Measurements from ENCODE around the gene ERN1. TPM values are rescaled to one million over a fixed set of nuclear protein-coding genes. Genes with fewer than 3 reads are reported as not detected.

Gene ERN1
- total and polyA plus RNA-seq, 2 donors (not counting 1 experiment from before 2014, with no cell fraction given): 3.3 to 11.7 TPM

GRCh38 chr17:64120159-64120810 is 9.7 kb downstream of the ERN1 start:
- DNase-seq (ENCODE audit: low read depth in 2 of 2): no peak
- Histone ChIP-seq H4K20me1 (ENCODE audit: control insufficient read depth, extremely low read depth, insufficient read depth, low read length) (no peaks in the 10 kb centered on the region), H2AFZ (ENCODE audit: low read length) (no peak overlapping the region), H3K27me3 (ENCODE audit: control insufficient read depth, insufficient read depth, low read length) (no peaks in the 10 kb centered on the region), H3K36me3 (ENCODE audit: control insufficient read depth, insufficient read depth, low read length) (peaks cover 1% of the 10 kb centered on the region), H3K4me1 (ENCODE audit: control insufficient read depth, extremely low read depth, insufficient read depth, low read length) (peaks cover 4% of the 10 kb centered on the region), H3K4me2 (ENCODE audit: extremely low read depth, insufficient read depth, low read length) (no peak overlapping the region), H3K27ac (ENCODE audit: insufficient read depth, low read length) (no peak overlapping the region), H3K9me3 (ENCODE audit: control insufficient read depth, insufficient read depth, low read depth, low read length) (no peaks in the 10 kb centered on the region), H3K9ac (ENCODE audit: insufficient read depth, low read length) (no peak overlapping the region), H3K4me3 (replicated peaks in 1 of 4; ENCODE audit: control extremely low read depth in 1 of 4, insufficient read depth in 1 of 4, low read depth in 3 of 4, low read length in 4 of 4) (no peak overlapping the region), H3K79me2 (ENCODE audit: control insufficient read depth, insufficient read depth, low read length) (peaks cover 2% of the 10 kb centered on the region)
- TF ChIP-seq, protein P1, sequence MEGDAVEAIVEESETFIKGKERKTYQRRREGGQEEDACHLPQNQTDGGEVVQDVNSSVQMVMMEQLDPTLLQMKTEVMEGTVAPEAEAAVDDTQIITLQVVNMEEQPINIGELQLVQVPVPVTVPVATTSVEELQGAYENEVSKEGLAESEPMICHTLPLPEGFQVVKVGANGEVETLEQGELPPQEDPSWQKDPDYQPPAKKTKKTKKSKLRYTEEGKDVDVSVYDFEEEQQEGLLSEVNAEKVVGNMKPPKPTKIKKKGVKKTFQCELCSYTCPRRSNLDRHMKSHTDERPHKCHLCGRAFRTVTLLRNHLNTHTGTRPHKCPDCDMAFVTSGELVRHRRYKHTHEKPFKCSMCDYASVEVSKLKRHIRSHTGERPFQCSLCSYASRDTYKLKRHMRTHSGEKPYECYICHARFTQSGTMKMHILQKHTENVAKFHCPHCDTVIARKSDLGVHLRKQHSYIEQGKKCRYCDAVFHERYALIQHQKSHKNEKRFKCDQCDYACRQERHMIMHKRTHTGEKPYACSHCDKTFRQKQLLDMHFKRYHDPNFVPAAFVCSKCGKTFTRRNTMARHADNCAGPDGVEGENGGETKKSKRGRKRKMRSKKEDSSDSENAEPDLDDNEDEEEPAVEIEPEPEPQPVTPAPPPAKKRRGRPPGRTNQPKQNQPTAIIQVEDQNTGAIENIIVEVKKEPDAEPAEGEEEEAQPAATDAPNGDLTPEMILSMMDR (conservative IDR thresholded peaks at IDR 0.05 in 1 of 2, IDR thresholded peaks at IDR 0.05 in 1 of 2; ENCODE audit: low read depth in 1 of 2, low read length in 2 of 2): no peak
- TF ChIP-seq EZH2 (IDR thresholded peaks at IDR 0.05; ENCODE audit: low read length, missing control alignments): no peak

DNA sequence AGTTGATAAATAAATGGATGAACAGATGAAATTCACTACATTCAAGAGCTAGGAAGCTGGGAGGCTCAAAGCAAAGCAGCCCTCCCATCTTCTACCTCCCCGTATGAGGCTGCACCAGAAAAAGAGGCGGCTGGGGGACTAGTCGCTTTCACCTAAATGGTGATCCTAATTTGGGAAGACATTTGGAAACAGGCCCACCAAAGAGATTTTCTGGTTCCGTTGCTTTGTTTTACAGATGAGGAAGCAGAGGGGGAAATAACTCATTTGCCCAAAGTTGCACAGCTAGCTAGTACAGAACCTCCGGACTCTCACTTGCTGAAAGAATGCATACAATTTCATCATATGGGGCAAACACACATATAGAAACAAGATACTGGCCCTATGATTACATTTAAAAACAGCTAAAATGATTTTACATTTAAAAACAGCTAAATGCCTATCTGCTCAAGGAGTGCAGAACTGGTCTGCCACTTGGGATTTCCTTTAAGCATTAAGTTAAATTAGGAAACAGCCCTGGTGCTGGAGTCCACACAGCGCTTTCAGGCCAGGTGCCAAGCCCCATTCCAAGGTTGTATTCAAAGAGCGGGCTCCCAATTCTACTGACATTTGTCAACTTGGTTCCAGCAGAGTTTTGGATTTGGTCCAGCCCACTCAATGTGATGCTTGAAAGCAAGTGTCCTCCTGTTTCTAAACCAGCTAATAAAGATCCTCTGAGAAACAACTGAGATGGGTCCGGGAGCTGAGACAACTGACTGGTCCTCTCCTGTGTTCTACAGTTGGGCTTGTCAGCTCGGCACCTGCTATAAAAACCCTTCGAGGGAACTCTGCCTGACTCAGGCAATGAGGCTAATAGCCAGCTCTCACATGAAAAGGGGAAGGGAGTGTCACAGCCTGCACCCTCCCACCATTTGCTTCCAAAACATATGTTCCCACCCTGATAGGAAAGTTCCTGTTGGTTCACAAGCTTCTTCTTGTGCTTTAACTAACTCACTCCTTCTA is 11.7 kb downstream of the ERN1 start:
- H3K4me3 ChIP-seq (replicated peaks in 1 of 4; ENCODE audit: control extremely low read depth in 1 of 4, insufficient read depth in 1 of 4, low read depth in 3 of 4, low read length in 4 of 4): no peak overlapping the region
- peaks cover 1% of the 10 kb centered on the region for H3K36me3 ChIP-seq (ENCODE audit: control insufficient read depth, insufficient read depth, low read length)
- no peak for TF ChIP-seq EZH2 (IDR thresholded peaks at IDR 0.05; ENCODE audit: low read length, missing control alignments)
- TF ChIP-seq, protein P1 (conservative IDR thresholded peaks at IDR 0.05 in 1 of 2, IDR thresholded peaks at IDR 0.05 in 1 of 2; ENCODE audit: low read depth in 1 of 2, low read length in 2 of 2): no peak
- no peak overlapping the region for H3K9ac ChIP-seq (ENCODE audit: insufficient read depth, low read length)
- H3K79me2 ChIP-seq (ENCODE audit: control insufficient read depth, insufficient read depth, low read length): peaks cover 2% of the 10 kb centered on the region
- H3K4me2 ChIP-seq (ENCODE audit: extremely low read depth, insufficient read depth, low read length): no peak overlapping the region
- no peaks in the 10 kb centered on the region for H3K9me3 ChIP-seq (ENCODE audit: control insufficient read depth, insufficient read depth, low read depth, low read length)
- no peaks in the 10 kb centered on the region for H4K20me1 ChIP-seq (ENCODE audit: control insufficient read depth, extremely low read depth, insufficient read depth, low read length)
- H3K27ac ChIP-seq (ENCODE audit: insufficient read depth, low read length): no peak overlapping the region
- no peak overlapping the region for H2AFZ ChIP-seq (ENCODE audit: low read length)
- DNase-seq (ENCODE audit: low read depth in 2 of 2): peak in 1 of 2 donors; percentile 53
- H3K4me1 ChIP-seq (ENCODE audit: control insufficient read depth, extremely low read depth, insufficient read depth, low read length): peaks cover 8% of the 10 kb centered on the region
- no peaks in the 10 kb centered on the region for H3K27me3 ChIP-seq (ENCODE audit: control insufficient read depth, insufficient read depth, low read length)

GRCh38 chr17:64115822-64116534 is 14.0 kb downstream of the ERN1 start:
- H3K4me3 ChIP-seq (replicated peaks in 1 of 4; ENCODE audit: control extremely low read depth in 1 of 4, insufficient read depth in 1 of 4, low read depth in 3 of 4, low read length in 4 of 4): no peak overlapping the region

More at GRCh38 chr17:64115822-64116534, 14.0 kb downstream of the ERN1 start:
- no peak overlapping the region for H2AFZ ChIP-seq (ENCODE audit: low read length)
- H3K4me1 ChIP-seq (ENCODE audit: control insufficient read depth, extremely low read depth, insufficient read depth, low read length): peaks cover 8% of the 10 kb centered on the region
- no peak for TF ChIP-seq EZH2 (IDR thresholded peaks at IDR 0.05; ENCODE audit: low read length, missing control alignments)
- TF ChIP-seq, protein P1 (conservative IDR thresholded peaks at IDR 0.05 in 1 of 2, IDR thresholded peaks at IDR 0.05 in 1 of 2; ENCODE audit: low read depth in 1 of 2, low read length in 2 of 2): no peak
- no peaks in the 10 kb centered on the region for H3K9me3 ChIP-seq (ENCODE audit: control insufficient read depth, insufficient read depth, low read depth, low read length)
- no peaks in the 10 kb centered on the region for H3K79me2 ChIP-seq (ENCODE audit: control insufficient read depth, insufficient read depth, low read length)
- no peaks in the 10 kb centered on the region for H3K36me3 ChIP-seq (ENCODE audit: control insufficient read depth, insufficient read depth, low read length)
- H3K27ac ChIP-seq (ENCODE audit: insufficient read depth, low read length): no peak overlapping the region
- no peaks in the 10 kb centered on the region for H3K27me3 ChIP-seq (ENCODE audit: control insufficient read depth, insufficient read depth, low read length)
- no peaks in the 10 kb centered on the region for H4K20me1 ChIP-seq (ENCODE audit: control insufficient read depth, extremely low read depth, insufficient read depth, low read length)
- DNase-seq (ENCODE audit: low read depth in 2 of 2): peak; percentile 89 to 92
- peak overlapping the region; percentile 46 for H3K4me2 ChIP-seq (ENCODE audit: extremely low read depth, insufficient read depth, low read length)
- H3K9ac ChIP-seq (ENCODE audit: insufficient read depth, low read length): no peak overlapping the region
